Keratinocyte (primary cell): ENCODE results near the gene ADAMTS17. TPM values are rescaled to one million over a fixed set of nuclear protein-coding genes. Genes with fewer than 3 reads are reported as not detected.
A peak's percentile ranks its signal among the peaks of the same experiment; 100 is the strongest.

ENCODE experiments used
- DNase-seq: peaks from one replicate; pipeline ENCODE4 v3.0.0-alpha.2; 2011; ENCODE audit warnings: low read depth, missing footprints, low spot score
- FAIRE-seq: peaks from 2 replicates; lab custom pipeline; 2011; peaks lifted over from hg19 to GRCh38; lab: Jason Lieb, UNC
- H2AFZ ChIP-seq: 2 replicates; pipeline ENCODE4 v1.6.0; 2012; ENCODE audit warnings: low read length, control low read depth, inconsistent platforms; ENCODE audit not compliant: control insufficient read depth
- H3K27ac ChIP-seq: 2 replicates; pipeline ENCODE4 v1.5.1; 2011; ENCODE audit warnings: low read length; ENCODE audit not compliant: control insufficient read depth, insufficient read depth
- H3K27me3 ChIP-seq: 3 replicates; pipeline ENCODE4 v1.6.0; 2011; ENCODE audit warnings: low read length; ENCODE audit not compliant: control insufficient read depth, insufficient read depth; ENCODE audit errors: extremely low read depth
- H3K36me3 ChIP-seq, 2 experiments: 2 replicates in 1 of 2; 3 replicates in 1 of 2; pipeline ENCODE4 v1.5.1; 2011; ENCODE audit warnings: low read length in 2 of 2, mild to moderate bottlenecking in 1 of 2; ENCODE audit not compliant: control insufficient read depth in 2 of 2, insufficient read depth in 2 of 2; ENCODE audit errors: extremely low read depth in 1 of 2
- H3K4me1 ChIP-seq: 3 replicates; pipeline ENCODE4 v1.5.1; 2011; ENCODE audit warnings: low read length; ENCODE audit not compliant: control insufficient read depth, insufficient read depth; ENCODE audit errors: extremely low read depth
- H3K4me2 ChIP-seq: 3 replicates; pipeline ENCODE4 v1.6.0; 2011; ENCODE audit warnings: low read depth, low read length; ENCODE audit not compliant: control insufficient read depth, insufficient read depth; ENCODE audit errors: extremely low read depth
- H3K4me3 ChIP-seq, 3 experiments: fragments of 200-600 bp in 1 of 3; sonication (generic) in 1 of 3; 2 replicates in 2 of 3; 3 replicates in 1 of 3; pipeline ENCODE4 v1.5.1; 2011 to 2016; ENCODE audit warnings: low read length in 3 of 3, mild to moderate bottlenecking in 3 of 3, control low read depth in 2 of 3, inconsistent platforms in 1 of 3, low read depth in 1 of 3, mixed read lengths in 1 of 3, mixed run types in 1 of 3, moderate library complexity in 1 of 3; ENCODE audit not compliant: control insufficient read depth in 2 of 3, insufficient read depth in 2 of 3; ENCODE audit errors: extremely low read depth in 1 of 3
- H3K79me2 ChIP-seq: 2 replicates; pipeline ENCODE4 v1.6.0; 2012; ENCODE audit warnings: low read length; ENCODE audit not compliant: control insufficient read depth, insufficient read depth
- H3K9ac ChIP-seq: 3 replicates; pipeline ENCODE4 v1.6.0; 2011; ENCODE audit warnings: low read length; ENCODE audit not compliant: control insufficient read depth, insufficient read depth; ENCODE audit errors: extremely low read depth
- H3K9me1 ChIP-seq: 3 replicates; pipeline ENCODE4 v1.6.0; 2011; ENCODE audit warnings: low read length; ENCODE audit not compliant: control insufficient read depth, insufficient read depth; ENCODE audit errors: extremely low read depth
- H3K9me3 ChIP-seq: 2 replicates; pipeline ENCODE4 v1.5.1; 2012; ENCODE audit warnings: low read depth, low read length; ENCODE audit not compliant: control insufficient read depth
- H4K20me1 ChIP-seq: 3 replicates; pipeline ENCODE4 v1.6.0; 2011; ENCODE audit warnings: low read length; ENCODE audit not compliant: control insufficient read depth, insufficient read depth; ENCODE audit errors: extremely low read depth
- EZH2 ChIP-seq: IDR thresholded peaks from one replicate; pipeline ENCODE4 v1.6.1; 2012; ENCODE audit warnings: inconsistent platforms, mild to moderate bottlenecking, low read length, moderate library complexity
- dilution Hi-C: fragments of 300-500 bp; cut with MboI; formaldehyde crosslinking; loops from one replicate; pipeline ENCODE4 v1.7.0; 2020; ENCODE audit warnings: low sequenced_read_pairs; ENCODE audit not compliant: extremely low pct_ligation_motif_present
- polyA plus RNA-seq, 5 experiments: library from polyadenylated mRNA; depleted of rRNA in 3 of 5; stranded (reverse) in 3 of 5; stranded (forward) in 1 of 5; unstranded in 1 of 5; fragments of >200 nt; gene quantifications; 1 replicate in 1 of 5; 2 replicates in 3 of 5; 3 replicates in 1 of 5; pipeline versions ENCODE4 v1.2.1 to v1.2.3, GENCODE V29; 2011 to 2012; ENCODE audit warnings: missing spikeins in 2 of 5, low read depth in 1 of 5, low replicate concordance in 1 of 5
- TF ChIP-seq, protein P1 (sequence below), 3 experiments: IDR thresholded peaks in 1 of 3; conservative IDR thresholded peaks in 1 of 3; optimal IDR thresholded peaks in 1 of 3; 2 replicates in 2 of 3; 3 replicates in 1 of 3; pipeline versions ENCODE3 to v1.5.1; 2011; ENCODE audit warnings: low read length in 3 of 3, mild to moderate bottlenecking in 3 of 3, moderate library complexity in 2 of 3, control low read depth in 1 of 3, inconsistent platforms in 1 of 3; ENCODE audit not compliant: insufficient read depth in 2 of 3; ENCODE audit errors: extremely low read depth in 1 of 3

ADAMTS17 gene
- polyA plus RNA-seq, 1 donor (not counting 4 experiments of a cell fraction or from before 2014, with no cell fraction given): 0.18 TPM

DNA sequence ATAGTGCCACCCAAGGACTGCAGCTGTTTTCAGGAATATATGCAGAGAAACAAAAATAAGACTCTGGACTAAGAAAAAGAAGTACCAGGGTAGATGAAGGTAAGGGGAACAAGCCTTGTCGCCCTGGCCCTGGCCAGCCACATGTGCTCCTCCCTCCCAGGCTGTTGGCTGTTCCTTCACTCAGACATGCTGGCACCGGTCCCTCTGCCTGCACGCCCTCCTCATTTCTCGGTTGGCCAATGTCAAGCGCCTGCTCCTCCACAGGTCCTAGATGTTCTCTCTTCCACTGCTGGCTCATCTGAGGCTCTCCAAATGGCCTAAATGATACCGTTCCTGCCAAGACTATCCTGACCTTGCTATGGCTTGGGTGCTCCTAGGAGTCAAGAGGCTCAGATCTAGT is 320.1 kb downstream of the ADAMTS17 start:
- Histone ChIP-seq H3K36me3 (no peaks in the 10 kb centered on the region), H2AFZ (no peak overlapping the region), H3K9me1 (no peaks in the 10 kb centered on the region), H3K27me3 (peaks cover 11% of the 10 kb centered on the region), H3K9ac (no peak overlapping the region), H3K79me2 (no peaks in the 10 kb centered on the region), H3K4me1 (peaks cover 20% of the 10 kb centered on the region), H4K20me1 (no peaks in the 10 kb centered on the region), H3K4me2 (no peak overlapping the region), H3K27ac (no peak overlapping the region), H3K4me3 (no peak overlapping the region), H3K9me3 (no peaks in the 10 kb centered on the region)
- dilution Hi-C loops: no loop called here
- no peak for DNase-seq
- FAIRE-seq: no peak
- no peak for TF ChIP-seq EZH2
- TF ChIP-seq, protein P1, sequence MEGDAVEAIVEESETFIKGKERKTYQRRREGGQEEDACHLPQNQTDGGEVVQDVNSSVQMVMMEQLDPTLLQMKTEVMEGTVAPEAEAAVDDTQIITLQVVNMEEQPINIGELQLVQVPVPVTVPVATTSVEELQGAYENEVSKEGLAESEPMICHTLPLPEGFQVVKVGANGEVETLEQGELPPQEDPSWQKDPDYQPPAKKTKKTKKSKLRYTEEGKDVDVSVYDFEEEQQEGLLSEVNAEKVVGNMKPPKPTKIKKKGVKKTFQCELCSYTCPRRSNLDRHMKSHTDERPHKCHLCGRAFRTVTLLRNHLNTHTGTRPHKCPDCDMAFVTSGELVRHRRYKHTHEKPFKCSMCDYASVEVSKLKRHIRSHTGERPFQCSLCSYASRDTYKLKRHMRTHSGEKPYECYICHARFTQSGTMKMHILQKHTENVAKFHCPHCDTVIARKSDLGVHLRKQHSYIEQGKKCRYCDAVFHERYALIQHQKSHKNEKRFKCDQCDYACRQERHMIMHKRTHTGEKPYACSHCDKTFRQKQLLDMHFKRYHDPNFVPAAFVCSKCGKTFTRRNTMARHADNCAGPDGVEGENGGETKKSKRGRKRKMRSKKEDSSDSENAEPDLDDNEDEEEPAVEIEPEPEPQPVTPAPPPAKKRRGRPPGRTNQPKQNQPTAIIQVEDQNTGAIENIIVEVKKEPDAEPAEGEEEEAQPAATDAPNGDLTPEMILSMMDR (optimal IDR thresholded peaks at IDR 0.05 in 1 of 3, IDR thresholded peaks at IDR 0.05 in 1 of 3, conservative IDR thresholded peaks at IDR 0.05 in 1 of 3; ENCODE audit: extremely low read depth in 1 of 3, insufficient read depth in 2 of 3, low read length in 3 of 3): no peak

DNA sequence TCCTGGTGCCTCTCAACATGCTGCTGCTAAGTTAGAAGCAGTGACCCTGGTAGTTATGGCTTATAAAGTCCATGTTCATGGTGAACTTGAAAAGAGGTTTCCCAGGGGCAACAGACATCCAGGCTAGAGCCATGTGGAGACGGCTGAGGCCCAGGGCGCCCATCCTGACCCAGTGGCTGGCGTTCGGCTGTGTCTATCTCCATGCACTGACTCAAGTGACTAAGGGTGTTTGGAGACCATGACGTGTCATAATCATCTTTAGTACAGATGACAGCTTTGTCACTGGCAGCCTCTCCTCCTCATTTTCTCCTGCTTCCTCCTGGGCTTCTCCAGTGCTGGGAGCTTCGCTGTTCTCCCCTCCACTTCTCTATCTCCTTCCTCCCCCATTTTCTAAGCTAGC is 321.2 kb downstream of the ADAMTS17 start:
- Histone ChIP-seq H3K4me1 (peaks cover 20% of the 10 kb centered on the region), H2AFZ (no peak overlapping the region), H3K36me3 (no peaks in the 10 kb centered on the region), H3K9me3 (no peaks in the 10 kb centered on the region), H3K79me2 (no peaks in the 10 kb centered on the region), H3K9me1 (no peaks in the 10 kb centered on the region), H3K4me2 (peak overlapping the region; percentile 40), H3K9ac (no peak overlapping the region), H3K4me3 (no peak overlapping the region), H4K20me1 (no peaks in the 10 kb centered on the region), H3K27ac (no peak overlapping the region), H3K27me3 (peaks cover 11% of the 10 kb centered on the region)
- FAIRE-seq (no peak), DNase-seq (no peak)
- no peak for TF ChIP-seq EZH2
- TF ChIP-seq, protein P1 (optimal IDR thresholded peaks at IDR 0.05 in 1 of 3, IDR thresholded peaks at IDR 0.05 in 1 of 3, conservative IDR thresholded peaks at IDR 0.05 in 1 of 3; ENCODE audit: extremely low read depth in 1 of 3, insufficient read depth in 2 of 3, low read length in 3 of 3): no peak
- dilution Hi-C loops: no loop called here
